Stimulated activated CD4-positive, alpha-beta T cell treated with anti-CD3 and anti-CD28 coated beads, Interleukin-15, amount 100 ng/mL, for 48 hours (primary cell): Measurements from ENCODE around the gene LGALS8.

Experiments used
- DNase-seq, 2 donors: peaks; one replicate each; pipeline ENCODE4 v3.0.0-alpha.2; 2020; ENCODE audit warnings: low read depth in 2 of 2

LGALS8 gene

DNA sequence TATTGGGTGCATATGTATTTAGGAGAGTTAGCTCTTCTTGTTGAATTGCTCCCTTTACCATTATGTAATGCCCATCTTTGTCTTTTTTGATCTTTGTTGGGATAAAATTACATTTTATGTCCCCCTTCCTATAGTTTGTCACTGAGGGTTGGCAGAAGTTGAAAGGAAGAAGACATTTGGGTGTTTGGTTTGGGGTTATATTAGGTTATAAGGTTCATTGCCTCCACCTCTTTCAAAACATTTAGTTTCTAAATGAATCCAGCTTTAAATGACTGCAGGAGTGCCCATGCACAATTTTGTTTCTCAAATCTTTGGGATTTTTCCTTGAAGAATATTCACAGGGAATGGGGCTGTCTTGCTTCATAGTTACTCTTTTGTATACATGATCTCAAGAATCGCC is 14.6 kb upstream of the LGALS8 start:
- DNase-seq: no peak

GRCh38 chr1:236509647-236510401 is 14.0 kb upstream of the LGALS8 start:
- DNase-seq: no peak

DNA sequence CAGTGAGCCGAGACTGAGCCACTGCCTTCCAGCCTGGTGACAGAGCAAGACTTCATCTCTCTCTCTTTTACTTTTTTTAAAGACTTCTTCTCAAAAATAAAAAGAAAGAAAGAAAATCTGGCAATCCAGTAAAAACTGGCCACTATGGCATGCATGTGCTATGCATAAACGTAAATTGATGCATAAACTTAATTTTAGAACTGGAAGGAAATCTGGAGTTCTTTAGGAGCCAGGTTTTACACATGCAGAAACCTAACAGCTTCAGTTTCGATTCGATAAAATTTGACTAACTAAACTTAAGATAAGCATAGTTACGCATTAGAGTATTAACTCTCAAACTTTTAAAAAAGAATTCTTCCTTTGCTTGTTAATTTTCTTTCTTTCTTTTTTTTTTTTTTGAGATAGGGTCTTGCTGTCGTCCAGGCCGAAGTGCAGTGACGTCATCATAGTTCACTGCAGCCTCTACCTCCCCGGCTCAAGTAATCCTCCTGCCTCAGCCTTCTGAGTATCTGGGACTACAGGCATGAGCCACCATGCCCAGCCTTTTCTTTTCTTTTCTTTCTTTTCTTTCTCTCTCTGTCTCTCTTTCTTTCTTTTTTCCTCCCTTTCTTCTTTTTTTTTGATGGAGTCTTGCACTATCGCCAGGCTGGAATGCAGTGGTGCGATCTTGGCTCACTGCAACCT is 11.9 kb upstream of the LGALS8 start:
- no peak for DNase-seq

- DNase-seq: no peak
Measured at GRCh38 chr1:236514703-236515442, 8.9 kb upstream of the LGALS8 start.

GRCh38 chr1:236515443-236515958 is 8.3 kb upstream of the LGALS8 start:
- no peak for DNase-seq

DNA sequence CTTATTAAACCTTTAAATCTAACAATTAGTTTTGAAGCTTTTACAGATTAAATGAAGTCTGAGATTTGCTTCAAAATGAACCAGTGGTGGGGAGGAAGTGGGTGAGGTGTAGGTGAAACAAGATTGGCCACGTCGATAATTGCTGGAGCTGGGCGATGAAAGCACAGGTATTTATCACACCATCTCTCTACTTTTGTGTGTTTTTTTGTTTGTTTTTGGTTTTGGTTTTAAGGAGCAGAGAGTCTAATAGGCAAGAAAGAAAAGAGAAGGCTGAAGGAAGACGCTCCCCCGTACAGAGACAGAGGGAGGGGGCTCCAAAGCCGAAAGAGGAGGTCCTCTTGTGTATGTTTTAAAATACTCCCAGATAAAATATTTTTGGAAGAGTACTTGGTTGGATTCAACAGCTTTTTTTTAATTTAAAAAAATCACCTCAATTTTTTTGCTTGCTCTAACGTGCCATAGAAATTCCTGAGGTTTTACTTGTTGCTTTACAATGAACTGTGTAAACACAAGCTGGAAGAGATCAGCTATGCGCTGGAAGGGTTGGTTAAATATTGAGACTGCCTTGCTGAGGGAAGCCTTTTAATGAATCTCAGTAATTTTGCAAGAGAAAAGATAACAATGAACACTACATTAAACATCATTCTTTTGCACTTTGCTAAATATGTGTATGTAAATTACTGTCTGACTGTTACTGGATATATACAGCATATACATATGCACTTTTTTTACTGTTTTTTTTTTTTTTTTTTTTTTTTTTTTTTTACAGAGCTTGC is 6.7 kb upstream of the LGALS8 start:
- DNase-seq: no peak

GRCh38 chr1:236518322-236518721 is 5.5 kb upstream of the LGALS8 start:
- no peak for DNase-seq

- DNase-seq: no peak
Measured at GRCh38 chr1:236520445-236521005, 3.3 kb upstream of the LGALS8 start.

DNA sequence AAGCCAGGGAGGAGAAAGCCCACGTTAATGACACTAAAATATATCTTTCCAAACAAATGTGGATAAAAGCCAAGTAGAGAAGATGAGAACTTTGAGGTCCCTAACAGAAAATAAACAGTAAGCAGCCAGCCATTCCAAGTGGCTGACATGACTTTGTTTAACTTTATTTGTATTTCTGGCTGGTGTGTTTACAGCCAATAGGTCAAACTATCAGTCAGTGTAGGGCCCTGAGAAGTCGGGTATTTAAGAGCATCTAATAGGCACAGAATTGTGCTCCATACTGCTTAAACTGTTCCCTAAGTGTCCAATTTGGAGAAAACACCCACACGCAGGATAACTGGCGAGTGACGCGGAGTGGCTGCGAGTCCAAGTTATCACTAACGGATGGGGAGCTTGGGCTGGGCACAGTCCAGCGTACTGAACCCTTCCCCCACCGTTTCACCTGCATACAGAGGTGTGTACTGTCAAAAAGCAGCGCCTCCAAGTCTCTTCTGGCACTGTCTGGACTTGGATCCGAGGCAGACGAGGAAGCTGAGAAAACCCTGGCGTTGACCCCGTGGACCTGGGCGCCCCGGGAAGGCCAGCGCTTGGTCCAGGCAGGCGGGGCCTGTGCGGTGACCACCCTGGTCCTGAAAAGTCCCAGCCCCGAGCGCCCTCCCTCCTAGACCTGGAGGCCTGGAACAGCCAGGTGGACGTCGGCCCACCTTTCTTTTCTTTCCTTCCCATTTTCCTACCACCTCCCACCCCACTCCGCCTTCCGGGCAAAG is 662 bp upstream of the LGALS8 start:
- no peak for DNase-seq

GRCh38 chr1:236524142-236524894 is 536 bp downstream of the LGALS8 start:
- peak; percentile 36 to 44 for DNase-seq

GRCh38 chr1:236524895-236525184 is 1.1 kb downstream of the LGALS8 start:
- DNase-seq: no peak

GRCh38 chr1:236526079-236526478 is 2.3 kb downstream of the LGALS8 start:
- no peak for DNase-seq

DNA sequence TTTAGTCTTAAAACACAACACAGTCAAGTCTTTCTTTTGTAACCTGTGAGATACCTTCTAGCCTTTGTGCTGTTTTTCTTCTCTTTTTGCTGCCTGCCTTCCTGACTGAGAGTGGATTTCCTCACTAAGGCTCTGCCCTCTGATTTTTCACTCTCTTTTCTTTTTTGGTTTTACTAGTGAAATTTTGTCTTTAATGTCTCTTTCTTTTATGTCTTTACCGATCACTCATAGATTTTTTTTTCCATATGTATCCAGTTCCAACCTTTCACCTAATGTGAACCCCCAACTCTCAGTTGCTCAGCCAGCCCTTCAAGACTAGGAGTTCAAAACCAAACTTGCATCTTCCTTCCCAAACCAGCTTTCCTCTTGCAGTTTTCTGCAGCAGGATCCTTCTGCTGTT is 6.5 kb downstream of the LGALS8 start:
- DNase-seq: no peak

DNA sequence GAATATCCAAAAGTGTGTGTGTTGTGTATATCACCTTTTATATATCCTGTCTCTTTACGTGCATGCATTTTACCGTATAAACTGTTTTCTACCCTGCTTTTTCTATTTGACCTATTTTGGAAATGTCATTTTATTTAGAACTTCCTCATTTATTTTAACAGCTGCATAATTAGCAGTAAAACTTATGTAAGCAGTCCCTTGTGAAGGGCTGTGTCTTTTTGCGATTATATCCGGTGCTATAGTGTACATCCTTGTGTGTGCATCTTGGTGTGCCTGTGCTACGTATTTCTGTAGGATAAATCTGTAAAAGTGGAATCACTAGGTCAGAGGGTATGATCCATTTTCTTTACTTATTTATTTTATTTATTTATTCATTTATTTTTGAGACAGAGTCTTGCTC is 7.2 kb downstream of the LGALS8 start:
- no peak for DNase-seq

GRCh38 chr1:236532850-236533249 is 9.1 kb downstream of the LGALS8 start:
- DNase-seq: no peak

- DNase-seq: peak; percentile 12 to 35
Measured at GRCh38 chr1:236534151-236534651, 10.4 kb downstream of the LGALS8 start.

- DNase-seq: no peak
Measured at GRCh38 chr1:236535190-236535589, 11.4 kb downstream of the LGALS8 start.

DNA sequence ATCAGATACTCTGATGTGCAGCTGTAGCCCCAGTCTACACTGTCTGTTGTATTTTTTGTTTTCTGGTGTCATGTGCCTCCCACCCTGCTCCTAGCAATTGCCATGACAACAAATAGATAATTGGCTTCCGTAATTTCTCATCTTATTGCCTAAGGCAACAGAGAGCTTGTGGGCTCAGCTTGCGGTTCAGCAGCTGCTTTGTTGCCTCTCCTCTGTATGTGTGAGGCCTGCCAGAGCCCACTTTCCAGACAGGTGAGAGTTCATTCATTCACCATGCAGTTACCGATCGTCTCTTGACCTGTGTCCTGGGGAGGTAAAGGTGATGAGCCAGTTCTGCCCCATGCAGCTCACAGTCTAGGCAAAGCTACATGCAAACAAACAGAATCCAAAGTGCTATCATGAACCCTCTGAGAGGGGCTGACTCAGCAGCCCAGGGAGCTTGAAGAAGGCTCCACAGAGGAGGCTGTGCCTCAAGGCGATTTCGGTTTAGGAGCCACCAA is 11.9 kb downstream of the LGALS8 start:
- no peak for DNase-seq

GRCh38 chr1:236536540-236536939 is 12.8 kb downstream of the LGALS8 start:
- DNase-seq: no peak
